ENCODE data around the gene CEMIP. TPM values are rescaled to one million over a fixed set of nuclear protein-coding genes. Genes with fewer than 3 reads are reported as not detected.

The CEMIP gene
- polyA plus RNA-seq, 3 donors: not detected

DNA sequence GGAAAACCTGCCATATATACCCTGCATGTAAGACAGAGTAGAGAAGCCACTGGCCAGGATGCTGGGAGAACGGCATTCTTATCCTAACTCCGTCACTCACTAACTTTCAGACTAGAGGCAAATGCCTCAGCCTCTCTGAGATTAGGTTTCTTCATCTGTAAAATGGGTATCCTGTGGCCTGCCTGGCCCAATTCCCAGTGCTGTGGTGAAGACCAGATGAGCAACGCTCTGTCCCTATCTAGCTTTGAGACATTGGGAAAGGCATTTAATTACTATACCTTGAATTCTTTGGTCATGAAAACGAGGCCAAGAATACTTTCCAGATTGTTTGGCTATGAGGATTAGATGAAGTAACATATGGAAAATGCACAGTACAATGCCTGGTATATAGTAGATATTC, 35.9 kb downstream of the CEMIP start:
- Histone ChIP-seq H4K20me1 (ENCODE audit: insufficient read depth, low read length) (no peaks in the 10 kb centered on the region), H2AFZ (ENCODE audit: insufficient read depth, low read depth, low read length, poor library complexity, severe bottlenecking) (no peak overlapping the region), H3K4me2 (replicated peaks; ENCODE audit: extremely low read depth, low read length, poor library complexity, severe bottlenecking) (no peak overlapping the region), H3K79me2 (ENCODE audit: insufficient read depth, low read length) (no peaks in the 10 kb centered on the region), H3K4me1 (ENCODE audit: control insufficient read depth in 1 of 2, insufficient read depth in 2 of 2, low read length in 2 of 2) (peaks cover 5 to 7% of the 10 kb centered on the region in 2 donors), H3K36me3 (replicated peaks in 1 of 2; ENCODE audit: control insufficient read depth in 1 of 2, insufficient read depth in 2 of 2, low read length in 2 of 2) (no peaks in the 10 kb centered on the region), H3K27me3 (ENCODE audit: control insufficient read depth in 2 of 2, insufficient read depth in 2 of 2, low read length in 2 of 2) (no peaks in the 10 kb centered on the region), H3K4me3 (replicated peaks in 1 of 3; ENCODE audit: low read depth in 2 of 3, low read length in 3 of 3) (no peak overlapping the region), H3K9me3 (replicated peaks in 1 of 2; ENCODE audit: control insufficient read depth in 1 of 2, insufficient read depth in 1 of 2, low read length in 2 of 2) (no peaks in the 10 kb centered on the region), H3K27ac (ENCODE audit: low read depth in 1 of 2, low read length in 2 of 2) (no peak overlapping the region), H3K9ac (ENCODE audit: insufficient read depth, low read length, poor library complexity, severe bottlenecking) (no peak overlapping the region)
- no peak overlapping the region for H3K27ac Mint-ChIP-seq
- H3K27me3 Mint-ChIP-seq (ENCODE audit: low read depth in 3 of 3): peaks cover 0 to 3% (median 2%) of the 10 kb centered on the region in 3 donors
- H3K4me3 Mint-ChIP-seq: no peak overlapping the region
- peaks cover 17% of the 10 kb centered on the region for H3K4me1 Mint-ChIP-seq
- intact Hi-C loops (cut with micrococcal nuclease): no loop called here
- TF ChIP-seq, protein P1, sequence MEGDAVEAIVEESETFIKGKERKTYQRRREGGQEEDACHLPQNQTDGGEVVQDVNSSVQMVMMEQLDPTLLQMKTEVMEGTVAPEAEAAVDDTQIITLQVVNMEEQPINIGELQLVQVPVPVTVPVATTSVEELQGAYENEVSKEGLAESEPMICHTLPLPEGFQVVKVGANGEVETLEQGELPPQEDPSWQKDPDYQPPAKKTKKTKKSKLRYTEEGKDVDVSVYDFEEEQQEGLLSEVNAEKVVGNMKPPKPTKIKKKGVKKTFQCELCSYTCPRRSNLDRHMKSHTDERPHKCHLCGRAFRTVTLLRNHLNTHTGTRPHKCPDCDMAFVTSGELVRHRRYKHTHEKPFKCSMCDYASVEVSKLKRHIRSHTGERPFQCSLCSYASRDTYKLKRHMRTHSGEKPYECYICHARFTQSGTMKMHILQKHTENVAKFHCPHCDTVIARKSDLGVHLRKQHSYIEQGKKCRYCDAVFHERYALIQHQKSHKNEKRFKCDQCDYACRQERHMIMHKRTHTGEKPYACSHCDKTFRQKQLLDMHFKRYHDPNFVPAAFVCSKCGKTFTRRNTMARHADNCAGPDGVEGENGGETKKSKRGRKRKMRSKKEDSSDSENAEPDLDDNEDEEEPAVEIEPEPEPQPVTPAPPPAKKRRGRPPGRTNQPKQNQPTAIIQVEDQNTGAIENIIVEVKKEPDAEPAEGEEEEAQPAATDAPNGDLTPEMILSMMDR (IDR thresholded peaks at IDR 0.05): no peak
- DNase-seq: no peak
- no peaks in the 10 kb centered on the region for H3K36me3 Mint-ChIP-seq
- peaks cover 0 to 2% (median 0%) of the 10 kb centered on the region in 7 donors for H3K9me3 Mint-ChIP-seq
- no CpG with 5 or more reads among the region's 4 CpGs for WGBS (ENCODE audit: insufficient coverage)

DNA sequence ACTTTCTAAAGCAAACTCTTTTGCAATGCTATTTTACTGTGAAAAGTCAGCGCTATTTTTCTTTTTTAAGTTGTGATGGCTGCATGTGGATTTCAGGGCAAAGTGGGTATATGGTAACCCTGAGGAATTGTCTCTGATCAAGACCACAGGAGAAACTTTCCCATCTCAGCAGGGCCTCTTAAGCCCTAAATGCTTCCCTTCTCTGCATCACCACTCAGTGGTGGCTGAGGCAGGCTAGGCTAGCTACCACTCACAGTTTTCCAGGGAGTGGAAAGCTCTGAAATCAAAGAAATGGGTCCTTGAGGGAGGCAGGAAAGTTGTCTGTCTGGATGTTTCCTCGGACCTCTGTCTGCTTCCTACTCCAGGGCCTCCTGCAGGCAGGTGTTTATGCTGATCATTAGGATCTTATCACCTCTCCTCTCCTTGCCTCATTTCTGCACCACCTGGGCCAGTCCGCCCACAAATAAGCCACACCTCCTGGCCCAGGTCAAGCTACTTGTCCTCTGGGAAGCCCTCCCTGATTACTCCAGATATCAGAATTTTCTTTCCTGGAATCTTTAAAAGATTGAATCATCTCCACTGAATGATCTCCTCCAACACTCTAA, 37.0 kb downstream of the CEMIP start:
- H3K79me2 ChIP-seq (ENCODE audit: insufficient read depth, low read length): no peaks in the 10 kb centered on the region
- no peak for DNase-seq
- no peaks in the 10 kb centered on the region for H4K20me1 ChIP-seq (ENCODE audit: insufficient read depth, low read length)
- H3K27ac ChIP-seq (ENCODE audit: low read depth in 1 of 2, low read length in 2 of 2): no peak overlapping the region
- Mint-ChIP-seq H3K4me3 (no peak overlapping the region), H3K4me1 (peaks cover 17% of the 10 kb centered on the region), H3K27me3 (ENCODE audit: low read depth in 3 of 3) (peaks cover 0 to 2% (median 0%) of the 10 kb centered on the region in 3 donors), H3K36me3 (no peaks in the 10 kb centered on the region), H3K9me3 (peaks cover 0 to 2% (median 0%) of the 10 kb centered on the region in 7 donors), H3K27ac (no peak overlapping the region)
- H2AFZ ChIP-seq (ENCODE audit: insufficient read depth, low read depth, low read length, poor library complexity, severe bottlenecking): no peak overlapping the region
- H3K36me3 ChIP-seq (replicated peaks in 1 of 2; ENCODE audit: control insufficient read depth in 1 of 2, insufficient read depth in 2 of 2, low read length in 2 of 2): no peaks in the 10 kb centered on the region
- H3K4me2 ChIP-seq (replicated peaks; ENCODE audit: extremely low read depth, low read length, poor library complexity, severe bottlenecking): no peak overlapping the region
- H3K9me3 ChIP-seq (replicated peaks in 1 of 2; ENCODE audit: control insufficient read depth in 1 of 2, insufficient read depth in 1 of 2, low read length in 2 of 2): no peaks in the 10 kb centered on the region
- no peak overlapping the region for H3K4me3 ChIP-seq (replicated peaks in 1 of 3; ENCODE audit: low read depth in 2 of 3, low read length in 3 of 3)
- TF ChIP-seq, protein P1 (IDR thresholded peaks at IDR 0.05): no peak
- 100% methylated on average over 1 of the region's 3 CpGs for WGBS (ENCODE audit: insufficient coverage)
- H3K27me3 ChIP-seq (ENCODE audit: control insufficient read depth in 2 of 2, insufficient read depth in 2 of 2, low read length in 2 of 2): no peaks in the 10 kb centered on the region
- H3K4me1 ChIP-seq (ENCODE audit: control insufficient read depth in 1 of 2, insufficient read depth in 2 of 2, low read length in 2 of 2): peaks cover 5 to 7% of the 10 kb centered on the region in 2 donors
- no peak overlapping the region for H3K9ac ChIP-seq (ENCODE audit: insufficient read depth, low read length, poor library complexity, severe bottlenecking)
- intact Hi-C loops (cut with micrococcal nuclease): no loop called here
